Stimulated activated CD8-positive, alpha-beta memory T cell treated with anti-CD3 and anti-CD28 coated beads, Interleukin-4, amount 100 ng/mL, for 48 hours (primary cell): ENCODE data around the gene ERMAP.
"Not testable (repeated sequence)": the region's sequence is repeated elsewhere in the genome, so short reads cannot be mapped to it uniquely, and the experiment has no call there.

Source experiments
- DNase-seq: peaks from one replicate; pipeline ENCODE4 v3.0.0-alpha.2; 2020

ERMAP gene

DNA sequence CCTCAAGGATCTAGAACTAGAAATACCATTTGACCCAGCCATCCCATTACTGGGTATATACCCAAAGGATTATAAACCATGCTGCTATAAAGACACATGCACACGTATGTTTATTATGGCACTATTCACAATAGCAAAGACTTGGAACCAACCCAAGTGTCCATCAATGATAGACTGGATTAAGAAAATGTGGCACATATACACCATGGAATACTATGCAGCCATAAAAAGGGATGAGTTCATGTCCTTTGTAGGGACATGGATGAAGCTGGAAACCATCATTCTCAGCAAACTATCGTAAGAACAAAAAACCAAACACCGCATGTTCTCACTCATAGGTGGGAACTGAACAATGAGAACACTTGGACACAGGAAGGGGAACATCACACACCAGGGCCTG, 2.1 kb upstream of the ERMAP start:
- not testable (repeated sequence) for DNase-seq

DNA sequence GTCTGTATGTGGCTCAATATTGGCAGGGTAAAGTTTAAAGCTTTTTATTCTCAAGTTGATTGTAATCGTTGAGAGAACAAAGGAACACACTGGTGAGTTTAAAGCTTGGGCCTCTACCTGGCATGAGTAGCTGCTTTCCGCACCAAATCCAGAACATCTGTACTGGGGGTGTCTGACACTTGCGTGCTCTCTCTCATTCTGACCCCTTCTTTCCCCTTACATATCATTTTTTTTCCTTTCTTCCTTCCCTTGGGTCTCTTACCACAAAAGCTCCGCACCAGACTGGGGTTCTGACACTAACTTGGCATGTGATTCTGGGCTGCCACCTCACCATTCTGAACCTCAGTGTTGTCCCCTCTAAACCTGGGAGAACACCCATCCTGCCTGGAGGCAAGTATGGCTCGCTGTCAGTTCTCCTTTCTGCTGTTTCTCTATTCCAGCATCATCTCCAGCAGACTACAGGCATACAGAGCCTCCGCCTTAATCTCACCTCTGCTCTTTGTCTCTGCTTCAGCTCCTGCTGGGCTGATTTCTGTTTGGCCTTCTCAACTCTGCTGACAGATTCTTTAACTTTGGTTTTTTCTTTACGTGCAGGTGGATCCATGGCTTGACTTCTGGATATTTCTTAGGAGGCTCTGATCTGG, 859 bp upstream of the ERMAP start:
- peak; percentile 31 for DNase-seq

- no peak for DNase-seq
Measured at GRCh38 chr1:42817440-42817767, 482 bp downstream of the ERMAP start.

DNA sequence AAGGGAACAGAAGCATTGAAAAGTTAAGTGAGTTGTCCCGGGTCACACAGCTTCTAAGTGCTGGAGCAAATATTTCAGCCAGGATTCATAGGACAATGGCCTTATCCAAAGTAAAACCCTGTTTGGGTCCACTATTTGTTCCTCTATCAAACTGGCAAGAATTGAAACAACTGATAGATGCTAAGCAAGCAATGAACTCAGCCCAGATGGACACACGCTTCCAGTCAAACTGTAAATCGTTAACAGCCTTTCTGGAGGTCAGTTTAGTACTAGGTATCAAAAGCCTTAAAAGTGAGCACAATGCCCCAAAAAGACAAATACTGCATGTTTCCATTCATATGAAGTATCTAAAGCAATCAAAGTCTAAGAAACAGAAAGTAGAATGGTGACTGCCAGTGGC, 1.1 kb downstream of the ERMAP start:
- DNase-seq = no peak

DNA sequence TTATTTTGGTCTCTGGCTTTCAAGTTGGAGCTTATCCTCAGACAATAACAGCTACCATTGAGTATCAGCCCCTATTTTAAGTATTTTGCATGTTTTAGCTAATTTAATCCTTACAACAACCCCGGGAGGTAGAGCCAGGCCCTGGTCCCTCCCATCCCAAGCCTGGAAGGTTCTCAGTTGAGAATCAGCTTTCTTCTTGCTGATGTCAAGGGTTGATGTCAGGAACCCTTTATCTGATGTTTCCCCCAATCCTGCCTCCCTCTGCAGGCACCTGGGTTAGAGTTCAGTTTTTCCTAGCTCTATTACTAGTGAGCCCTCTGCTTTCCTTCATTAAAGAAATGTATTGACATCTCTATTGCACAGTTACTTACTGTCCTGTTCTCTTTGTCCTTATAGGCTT, 3.9 kb downstream of the ERMAP start:
- no peak for DNase-seq

DNA sequence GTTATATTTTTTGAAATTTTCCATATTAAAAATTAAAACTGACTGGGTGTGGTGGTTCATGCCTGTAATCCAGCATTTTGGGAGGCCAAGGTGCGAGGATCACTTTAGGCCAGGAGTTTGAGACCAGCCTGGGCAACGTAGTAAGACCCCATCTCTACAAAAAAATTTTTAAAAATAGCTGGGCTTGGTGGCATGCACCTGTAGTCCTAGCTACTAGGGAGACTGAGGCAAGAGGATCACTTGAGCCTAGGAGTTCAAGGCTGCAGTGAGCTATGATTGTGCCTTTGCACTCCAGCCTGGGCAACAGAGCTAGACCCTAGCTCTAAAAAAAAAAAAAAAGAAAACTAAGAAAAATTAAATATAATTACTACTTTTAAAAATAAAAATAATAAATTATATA, 4.8 kb downstream of the ERMAP start:
- DNase-seq = no peak

DNA sequence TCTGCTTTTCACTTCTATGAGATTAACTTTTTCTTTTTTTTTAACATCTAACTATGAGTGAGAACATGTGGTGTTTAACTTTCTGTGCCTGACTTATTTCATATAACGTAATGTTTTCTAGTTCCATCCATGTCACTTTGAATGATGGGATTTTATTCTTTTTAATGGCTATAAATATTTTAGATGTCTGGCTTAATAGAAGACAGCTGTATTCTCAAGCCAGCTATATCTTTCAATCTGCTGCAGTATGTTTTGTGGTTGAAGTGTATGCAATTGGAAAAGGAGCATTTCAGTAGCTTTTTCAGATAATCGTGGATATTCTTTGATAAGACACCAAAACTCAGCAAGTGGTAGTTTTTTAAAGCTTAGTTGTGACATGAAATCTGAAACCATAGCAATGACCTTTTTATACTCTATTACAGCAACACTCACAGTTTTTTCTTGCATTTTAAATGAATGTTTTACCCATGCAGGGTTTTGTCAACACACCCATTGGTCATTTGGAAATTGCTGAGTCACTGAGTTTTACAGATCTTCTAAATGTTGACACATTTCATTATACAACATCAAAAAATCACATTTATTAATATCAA, 6.0 kb downstream of the ERMAP start:
- DNase-seq = no peak

GRCh38 chr1:42824481-42825035, 7.6 kb downstream of the ERMAP start:
- no peak for DNase-seq

DNA sequence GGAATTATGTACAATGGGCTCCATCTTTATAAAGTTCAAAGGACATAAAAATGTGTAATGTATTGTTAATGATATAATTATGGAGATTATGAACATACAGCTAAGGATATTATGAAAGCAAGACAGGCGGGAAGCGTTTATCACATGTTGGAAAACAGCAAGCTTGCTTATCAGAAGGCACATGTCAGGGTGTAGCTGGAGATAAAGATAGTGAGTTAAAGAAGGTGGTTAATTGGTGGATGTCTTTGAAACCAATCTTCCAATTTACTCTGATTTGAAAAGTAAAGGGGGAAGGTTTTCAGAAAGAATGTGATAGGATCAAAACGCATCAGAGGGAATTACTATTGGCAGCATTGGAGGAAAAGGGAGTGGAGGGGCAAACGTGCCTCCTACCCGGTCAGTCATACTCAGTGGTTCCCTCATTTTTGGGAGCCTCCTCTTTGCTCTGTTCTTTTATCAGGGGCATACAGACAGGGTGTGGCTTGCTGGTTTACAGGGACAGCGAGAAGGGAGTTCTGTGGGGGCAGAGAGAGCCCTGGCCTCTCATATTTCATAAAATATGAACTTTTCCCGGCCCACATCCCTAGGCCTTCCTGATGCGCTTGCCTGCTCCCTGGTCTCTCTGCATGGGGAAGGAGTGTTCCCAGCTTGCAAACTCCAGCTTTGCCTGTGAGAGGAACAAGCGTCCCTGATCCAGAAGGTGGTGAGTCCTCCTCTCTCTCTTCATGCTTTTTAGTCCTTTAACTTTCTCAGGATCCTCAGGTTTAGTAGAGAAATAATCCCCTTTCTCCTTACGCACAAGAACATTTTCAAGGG, 8.3 kb downstream of the ERMAP start:
- DNase-seq = no peak

DNA sequence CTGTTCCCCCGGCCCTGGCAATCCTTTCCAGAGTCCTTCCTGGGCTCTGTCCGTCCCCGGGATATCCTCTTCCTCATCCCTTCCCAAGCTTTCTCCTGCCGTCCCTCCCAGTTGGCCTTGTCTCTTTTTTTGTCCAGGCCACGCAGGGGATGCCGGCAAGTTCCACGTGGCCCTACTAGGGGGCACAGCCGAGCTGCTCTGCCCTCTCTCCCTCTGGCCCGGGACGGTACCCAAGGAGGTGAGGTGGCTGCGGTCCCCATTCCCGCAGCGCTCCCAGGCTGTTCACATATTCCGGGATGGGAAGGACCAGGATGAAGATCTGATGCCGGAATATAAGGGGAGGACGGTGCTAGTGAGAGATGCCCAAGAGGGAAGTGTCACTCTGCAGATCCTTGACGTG, 13.7 kb downstream of the ERMAP start:
- DNase-seq = no peak

GRCh38 chr1:42831273-42831672, 14.4 kb downstream of the ERMAP start:
- DNase-seq = no peak

- DNase-seq = no peak
Measured at GRCh38 chr1:42832641-42833240, 15.8 kb downstream of the ERMAP start.

- DNase-seq = no peak
Measured at GRCh38 chr1:42833981-42834380, 17.1 kb downstream of the ERMAP start.

DNA sequence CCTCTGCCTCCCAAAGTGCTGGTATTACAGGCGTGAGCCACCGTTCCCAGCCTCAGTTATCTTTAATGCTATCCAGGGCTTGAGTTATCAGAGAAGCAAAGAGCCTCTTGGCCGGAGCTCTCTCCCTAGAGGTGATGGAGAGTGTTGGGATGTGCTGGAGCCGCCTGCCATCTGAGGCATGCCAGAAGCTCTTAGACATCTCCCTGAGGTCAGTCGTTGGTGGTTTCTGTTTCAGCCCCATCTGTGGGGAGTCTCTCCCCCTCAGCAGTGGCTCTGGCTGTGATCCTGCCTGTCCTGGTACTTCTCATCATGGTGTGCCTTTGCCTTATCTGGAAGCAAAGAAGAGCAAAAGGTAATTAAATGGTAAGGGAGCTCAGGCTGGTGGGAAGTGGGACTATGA, 17.9 kb downstream of the ERMAP start:
- no peak for DNase-seq

DNA sequence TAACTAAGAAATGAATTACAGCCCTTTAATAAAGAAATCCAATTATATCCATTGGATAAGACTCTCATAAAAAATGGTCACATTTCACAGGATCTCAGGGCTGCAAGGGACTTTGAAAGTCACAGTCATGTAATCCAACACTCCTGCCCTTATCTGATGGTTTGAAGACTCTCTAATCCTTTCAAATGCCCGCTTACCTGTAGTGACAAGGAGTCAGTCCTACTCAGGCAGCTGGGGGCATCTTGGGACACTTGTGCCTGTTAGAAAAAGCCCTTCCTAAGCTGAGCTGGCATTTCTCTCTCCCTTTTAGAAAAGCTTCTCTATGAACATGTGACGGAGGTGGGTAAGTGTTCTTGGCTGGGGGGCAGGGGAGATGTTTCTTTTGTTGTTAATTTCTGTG, 18.5 kb downstream of the ERMAP start:
- DNase-seq = no peak

DNA sequence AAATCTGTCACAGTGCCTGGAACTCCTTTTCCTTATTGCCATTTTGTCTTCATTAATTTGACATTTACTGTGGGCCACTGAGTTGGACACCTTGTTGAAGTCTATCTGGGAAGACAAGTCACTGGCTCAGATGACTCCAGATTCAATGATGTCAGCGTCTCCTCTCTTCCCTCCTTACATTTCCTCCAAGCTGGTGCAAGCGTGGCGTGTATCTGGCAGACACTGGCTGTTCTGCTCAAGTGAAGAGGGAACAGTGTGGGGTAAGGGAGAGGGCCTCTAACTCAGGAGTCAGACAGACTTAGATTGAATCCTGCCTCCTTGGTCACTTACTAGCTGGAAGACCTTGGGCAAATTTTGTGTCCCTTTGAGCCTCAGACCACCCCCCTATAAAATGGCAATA, 20.8 kb downstream of the ERMAP start:
- DNase-seq = no peak

DNA sequence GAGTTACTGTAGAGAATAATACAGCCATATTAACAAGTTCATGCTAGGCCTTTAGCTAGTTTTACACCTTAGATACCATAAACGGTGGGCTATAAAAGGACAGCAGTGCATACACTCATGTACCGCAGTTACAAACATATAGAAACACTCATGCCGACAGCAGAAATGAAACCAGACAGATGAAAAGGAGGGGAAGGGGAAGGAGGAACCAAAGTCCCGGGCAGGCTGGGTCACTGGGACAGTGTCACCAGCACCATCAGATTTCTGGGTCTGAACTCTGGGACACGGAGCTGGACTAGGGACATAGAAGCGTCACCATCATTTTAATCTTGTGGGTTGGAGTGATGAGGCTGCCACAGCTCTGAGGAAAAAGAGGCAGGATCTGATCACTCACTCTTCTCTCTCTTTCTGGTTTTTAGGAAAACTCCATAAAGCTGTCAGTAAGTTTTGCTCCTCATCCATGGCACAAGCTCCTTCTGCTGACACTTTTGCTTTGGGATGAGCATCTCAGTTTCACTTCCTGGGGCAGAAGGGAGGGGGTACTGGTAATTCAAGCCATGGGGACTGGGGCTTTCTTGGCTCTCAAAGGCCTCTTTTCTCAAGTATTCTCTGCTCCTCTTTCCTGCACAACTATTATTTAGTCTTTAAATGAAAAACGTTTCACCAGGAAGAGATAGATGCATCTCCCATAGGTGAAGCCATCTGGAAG, 21.7 kb downstream of the ERMAP start:
- DNase-seq = no peak

DNA sequence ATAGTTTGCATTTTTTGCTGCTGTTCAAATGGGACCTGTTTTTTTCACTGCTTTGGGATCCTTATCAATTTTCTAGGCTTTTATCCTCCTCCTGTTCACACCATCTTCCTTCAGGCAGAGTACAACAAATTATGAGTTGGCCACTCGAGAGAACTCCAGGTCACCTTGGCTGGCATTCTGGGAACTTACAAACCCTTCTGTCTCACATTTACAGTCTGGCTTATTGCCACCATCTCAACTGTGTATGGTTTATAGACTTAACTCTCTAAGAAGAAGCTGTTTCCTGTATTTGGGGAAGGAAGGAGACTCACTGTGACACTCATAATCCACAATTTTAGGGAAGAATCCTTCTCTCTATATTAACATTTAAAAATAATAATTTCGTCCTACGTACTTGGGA, 24.1 kb downstream of the ERMAP start:
- DNase-seq = no peak

DNA sequence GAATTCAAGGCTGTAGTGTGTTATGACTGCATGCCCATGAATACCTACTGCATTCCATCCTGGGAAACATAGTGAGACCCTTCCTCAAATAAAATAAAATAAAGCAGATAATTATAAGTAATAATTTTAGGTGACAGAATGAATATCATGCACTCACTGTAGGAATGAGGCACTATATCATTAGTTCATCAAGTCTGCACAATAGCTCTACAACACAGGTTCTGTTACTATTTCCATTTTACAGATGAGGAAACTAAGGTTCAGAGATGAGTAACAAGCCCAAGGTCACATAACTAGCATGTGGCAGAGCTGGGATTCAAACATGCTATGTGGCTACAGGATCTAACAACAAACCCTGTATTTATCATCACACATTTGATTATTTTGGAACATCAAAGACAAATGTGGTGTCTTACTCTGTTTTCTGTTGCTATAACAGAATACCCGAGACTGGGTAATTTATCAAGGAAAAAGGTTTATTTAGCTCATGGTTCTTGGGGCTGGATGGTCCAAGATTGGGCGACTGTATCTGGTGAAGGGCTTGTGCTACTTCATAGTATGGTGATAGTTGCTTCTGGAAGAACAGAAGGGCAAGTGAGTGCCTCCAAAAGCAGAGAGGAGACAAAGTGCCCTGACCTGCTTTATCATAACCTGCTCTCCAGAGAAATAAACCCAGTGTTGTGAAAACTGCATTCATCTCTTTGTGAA, 24.7 kb downstream of the ERMAP start:
- DNase-seq = no peak

DNA sequence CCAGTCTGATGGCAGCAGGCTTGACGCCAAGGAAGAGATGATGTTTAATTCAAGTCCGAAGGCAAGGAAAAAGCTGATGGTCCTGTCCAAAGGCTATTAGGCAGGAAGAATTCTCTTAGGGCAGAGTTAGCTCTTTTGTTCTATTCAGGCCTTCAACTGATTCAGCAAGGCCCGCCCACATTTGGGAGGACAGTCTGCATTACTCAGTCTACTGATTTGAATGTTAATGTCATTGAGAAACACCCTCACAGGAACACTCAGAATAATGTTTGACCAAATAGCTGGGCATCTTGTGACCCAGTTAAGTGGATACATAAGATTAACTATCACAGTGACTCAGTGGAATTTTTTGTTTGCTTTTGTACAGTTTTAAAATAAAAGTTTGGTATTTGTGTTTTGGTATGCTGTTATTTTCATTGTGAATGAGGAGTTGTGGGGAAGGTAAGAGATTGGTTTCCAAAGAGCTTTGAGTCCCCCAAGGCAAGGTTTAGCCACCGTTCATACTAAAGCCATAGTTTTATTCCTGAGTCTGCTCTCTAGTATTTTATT, 27.7 kb downstream of the ERMAP start:
- peak; percentile 36 for DNase-seq

- DNase-seq = no peak
Measured at GRCh38 chr1:42845193-42845592, 28.3 kb downstream of the ERMAP start.

DNA sequence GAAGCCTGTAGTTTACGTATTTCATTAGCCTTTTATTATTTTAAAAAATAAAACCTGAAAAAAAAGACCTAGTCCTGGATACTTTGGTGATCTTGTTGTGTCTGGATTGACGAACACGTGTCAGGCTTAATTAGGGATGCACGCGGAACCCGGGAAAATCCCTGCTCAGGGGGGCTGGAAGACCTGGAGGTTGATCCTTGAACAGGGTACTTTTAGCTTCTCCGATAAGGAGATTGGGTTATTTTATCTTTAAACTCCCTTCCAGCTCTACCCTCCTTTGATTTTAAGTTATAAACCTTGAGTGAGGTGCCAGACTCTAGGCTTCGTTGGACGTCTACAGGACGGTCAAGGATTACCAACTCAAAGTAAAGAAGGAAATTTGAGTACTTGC, 28.9 kb downstream of the ERMAP start:
- no peak for DNase-seq
